Uterus (tissue), 2 donors: ENCODE measurements around the gene ANKH.

Experiments used
- POLR2A ChIP-seq, 2 donors: fragments of 450-650 bp; IDR thresholded peaks; one replicate each; pipeline ENCODE4 v1.6.1; 2016; ENCODE audit warnings: antibody characterized with exemption in 2 of 2, mild to moderate bottlenecking in 1 of 2, moderate library complexity in 1 of 2
- TF ChIP-seq, protein P1 (sequence below), 4 experiments: fragments of 200-600 bp in 2 of 4; fragments of 450-650 bp in 2 of 4; sonication (generic) in 2 of 4; IDR thresholded peaks; one replicate each; pipeline ENCODE4 v1.5.1; 2016 to 2019; ENCODE audit warnings: antibody characterized with exemption in 4 of 4, mild to moderate bottlenecking in 2 of 4, moderate library complexity in 1 of 4

DNA sequence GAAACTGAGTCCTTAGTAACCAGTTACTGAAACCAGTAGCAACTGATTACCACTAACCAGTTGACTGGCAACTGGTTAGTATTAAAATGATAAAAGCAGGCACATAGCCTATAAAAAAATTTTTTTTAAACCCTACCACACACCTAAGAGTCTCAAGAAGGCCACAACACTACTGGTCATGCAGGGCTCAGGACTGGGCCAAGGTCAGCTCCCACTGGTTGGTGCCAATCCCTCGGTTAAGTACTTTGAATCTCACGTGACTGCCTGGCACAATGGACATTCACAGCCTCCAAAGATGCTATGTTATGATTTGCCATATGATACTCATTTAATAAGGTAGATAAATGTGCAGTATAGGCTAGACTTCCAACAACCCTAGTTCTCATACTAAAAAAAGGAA lies 8.5 kb downstream of the ANKH start:
- TF ChIP-seq, protein P1, sequence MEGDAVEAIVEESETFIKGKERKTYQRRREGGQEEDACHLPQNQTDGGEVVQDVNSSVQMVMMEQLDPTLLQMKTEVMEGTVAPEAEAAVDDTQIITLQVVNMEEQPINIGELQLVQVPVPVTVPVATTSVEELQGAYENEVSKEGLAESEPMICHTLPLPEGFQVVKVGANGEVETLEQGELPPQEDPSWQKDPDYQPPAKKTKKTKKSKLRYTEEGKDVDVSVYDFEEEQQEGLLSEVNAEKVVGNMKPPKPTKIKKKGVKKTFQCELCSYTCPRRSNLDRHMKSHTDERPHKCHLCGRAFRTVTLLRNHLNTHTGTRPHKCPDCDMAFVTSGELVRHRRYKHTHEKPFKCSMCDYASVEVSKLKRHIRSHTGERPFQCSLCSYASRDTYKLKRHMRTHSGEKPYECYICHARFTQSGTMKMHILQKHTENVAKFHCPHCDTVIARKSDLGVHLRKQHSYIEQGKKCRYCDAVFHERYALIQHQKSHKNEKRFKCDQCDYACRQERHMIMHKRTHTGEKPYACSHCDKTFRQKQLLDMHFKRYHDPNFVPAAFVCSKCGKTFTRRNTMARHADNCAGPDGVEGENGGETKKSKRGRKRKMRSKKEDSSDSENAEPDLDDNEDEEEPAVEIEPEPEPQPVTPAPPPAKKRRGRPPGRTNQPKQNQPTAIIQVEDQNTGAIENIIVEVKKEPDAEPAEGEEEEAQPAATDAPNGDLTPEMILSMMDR (IDR thresholded peaks at IDR 0.05) = no peak
- no peak for TF ChIP-seq POLR2A (IDR thresholded peaks at IDR 0.05)
